Heart left ventricle (tissue), 13 donors: Measurements from ENCODE around the gene XPO1.

Source experiments
- CTCF ChIP-seq, 12 donors: fragments of 200-600 bp; sonication (generic) in 4 of 12; IDR thresholded peaks; one replicate each; pipeline versions ENCODE4 v1.5.0 to v1.8.0; 2018 to 2022; ENCODE audit warnings: antibody characterized with exemption in 12 of 12, mild to moderate bottlenecking in 5 of 12
- POLR2A ChIP-seq, 2 donors: fragments of 450-650 bp; IDR thresholded peaks; one replicate each; pipeline ENCODE4 v1.6.1; 2017; ENCODE audit warnings: antibody characterized with exemption in 2 of 2, mild to moderate bottlenecking in 2 of 2, moderate library complexity in 2 of 2
- donor health status: ischemic (EF 13 %, LVEDD 7.1; RV severe dilation, severe dysfunction).
- donor health status: DM: no; HTN: yes; CAD: no.
- donor health status: DM: no; HTN: no; CAD: no.
- donor health status: ischemic (EF 25% LVEDD 6.9; RV normal size, moderate dysfunction).
- donor health status: ischemic (EF 25% LVEDD 5.7; RV mildly dilated, moderate dysfunction).
- donor health status: ischemic (EF 35%, LVEDD 5.7; RV mildly dilated, moderate dysfunction).
- donor health status: nonischemic (EF 11% LVEDD 7.7; RV severe dilation, severe dysfunction).
- donor health status: DM: yes; HTN: yes; CAD: no.
- donor health status: PGD.
- donor health status: ischemic (EF 29% LVEDD 5.4; RV normal size, mild dysfunction).
- donor health status: nonischemic (EF 23%, LVEDD 6.1; RV moderate dilation, normal function).

GRCh38 chr2:61493523-61493942 lies 44.6 kb downstream of the XPO1 start:
- TF ChIP-seq CTCF (IDR thresholded peaks at IDR 0.05) (no peak), POLR2A (IDR thresholded peaks at IDR 0.05) (no peak)
